ENCODE results near the gene GPR78. TPM values are rescaled to one million over a fixed set of nuclear protein-coding genes. Genes with fewer than 3 reads are reported as not detected.
A peak's percentile ranks its signal among the peaks of the same experiment; 100 is the strongest.

Gene GPR78
- total and polyA plus RNA-seq, 2 of the 8 experiments (the other 6 are each of a cell fraction or from before 2014, with no cell fraction given), result 1.0 to 3.0 TPM

- H3K4me3 ChIP-seq (ENCODE audit: extremely low read depth in 1 of 4, insufficient read depth in 2 of 4, low read depth in 3 of 4, low read length in 4 of 4), result no peak overlapping the region
- no peaks in the 10 kb centered on the region for H3K79me1 ChIP-seq (ENCODE audit: low read depth, low read length)
- H3K23me2 ChIP-seq (ENCODE audit: low read depth, low read length), result no peaks in the 10 kb centered on the region
- no peak overlapping the region for H2BK120ac ChIP-seq (replicated peaks; ENCODE audit: low read depth, low read length)
- WGBS, 2 experiments (ENCODE audit: extremely low coverage in 1 of 2, insufficient coverage in 1 of 2, insufficient read length in 1 of 2, insufficient replicate concordance in 2 of 2, low coverage in 1 of 2, low lambda C conversion rate in 2 of 2, missing lambda C conversion rate in 1 of 2), result 92% methylated on average over 5 of the region's 5 CpGs; no CpG with 5 or more reads in 1 of the 2 experiments
- H2AK5ac ChIP-seq (ENCODE audit: low read depth, low read length), result no peak overlapping the region
- POLR2A ChIA-PET (ENCODE audit: partially characterized antibody), result no interaction called here
- no peak overlapping the region for H3K4ac ChIP-seq (replicated peaks; ENCODE audit: insufficient read length, low read depth, low read length)
- 0 out of 2 replicates have a peak overlapping the region, but pooled peaks have one; percentile 25 for H4K8ac ChIP-seq (ENCODE audit: extremely low read depth, insufficient read depth, low read length)
- H3K4me2 ChIP-seq (ENCODE audit: insufficient read depth in 1 of 2, low read depth in 2 of 2, low read length in 2 of 2), result no peak overlapping the region
- no peak overlapping the region for H2AFZ ChIP-seq (ENCODE audit: low read length)
- H3K9me3 ChIP-seq (ENCODE audit: insufficient read depth in 2 of 2, low read depth in 1 of 2, low read length in 1 of 2), result peaks cover 0 to 3% of the 10 kb centered on the region in 2 experiments; a peak in 1 of 4 replicates
- H3K4me1 ChIP-seq (replicated peaks in 1 of 4; ENCODE audit: control insufficient read depth in 3 of 4, insufficient read depth in 4 of 4, low read length in 3 of 4), result peaks cover 0 to 5% (median 3%) of the 10 kb centered on the region in 4 experiments; a peak in 5 of 7 replicates
- H3K27ac ChIP-seq (ENCODE audit: low read depth, low read length), result no peak overlapping the region
- no peak overlapping the region for H2BK5ac ChIP-seq (ENCODE audit: low read depth, low read length)
- no peak overlapping the region for H2BK15ac ChIP-seq (ENCODE audit: low read length)
- no peak for FAIRE-seq
- H3K9ac ChIP-seq (replicated peaks in 1 of 4; ENCODE audit: extremely low read depth in 1 of 4, low read depth in 3 of 4, low read length in 3 of 4), result no peak overlapping the region
- no peak for DNase-seq (ENCODE audit: low read depth in 1 of 2, low spot score in 2 of 2)
- no peak overlapping the region for H4K91ac ChIP-seq (replicated peaks; ENCODE audit: insufficient read length, low read length)
- H3K27me3 ChIP-seq (replicated peaks in 1 of 4; ENCODE audit: control insufficient read depth in 3 of 4, extremely low read depth in 1 of 4, insufficient read depth in 3 of 4, low read length in 3 of 4), result no peaks in the 10 kb centered on the region; a peak in 1 of 7 replicates
- TF ChIP-seq SIN3A (conservative IDR thresholded peaks at IDR 0.05 in 1 of 2, IDR thresholded peaks at IDR 0.05 in 1 of 2; ENCODE audit: low read depth in 1 of 2, low read length in 2 of 2), result no peak
- no peak for TF ChIP-seq YY1 (IDR thresholded peaks at IDR 0.05; ENCODE audit: low read depth, low read length)
- no peak overlapping the region for H3K23ac ChIP-seq (ENCODE audit: insufficient read length)
- H3K18ac ChIP-seq (ENCODE audit: extremely low read depth, low read length), result no peak overlapping the region
- no peak overlapping the region for H3K56ac ChIP-seq (replicated peaks; ENCODE audit: insufficient read length, low read depth, low read length)
- CTCF ChIA-PET (ENCODE audit: partially characterized antibody), result interaction anchor here (0.6 to 1.7 kb wide), 6 partner anchors 9 to 68 kb away, joined by 3 to 6 read pairs (median 3); no protein-coding TSS in a partner anchor
- no peaks in the 10 kb centered on the region for H3K36me3 ChIP-seq (ENCODE audit: control insufficient read depth in 2 of 4, insufficient read depth in 4 of 4, low read length in 3 of 4)
- no peaks in the 10 kb centered on the region for H4K20me1 ChIP-seq (replicated peaks in 1 of 2; ENCODE audit: control insufficient read depth in 1 of 2, insufficient read depth in 2 of 2, low read length in 2 of 2)
- H2BK20ac ChIP-seq (ENCODE audit: low read length), result no peak overlapping the region
- H4K5ac ChIP-seq (ENCODE audit: insufficient read length, low read depth, low read length), result no peak overlapping the region
- H3K14ac ChIP-seq (ENCODE audit: insufficient read length), result no peak overlapping the region
- H2BK12ac ChIP-seq (ENCODE audit: low read depth, low read length), result no peak overlapping the region
- no peaks in the 10 kb centered on the region for H3K79me2 ChIP-seq (ENCODE audit: control insufficient read depth in 1 of 2, insufficient read depth in 2 of 2, low read length in 2 of 2)
Observed at GRCh38 chr4:8539661-8540060, 40.5 kb upstream of the GPR78 start.

Data from H1 (cell line).